ENCODE measurements around the gene ETFRF1. TPM values are rescaled to one million over a fixed set of nuclear protein-coding genes. Genes with fewer than 3 reads are reported as not detected.

ETFRF1 gene
- total and polyA plus RNA-seq, 2 of the 8 experiments (the other 6 are each of a cell fraction or from before 2014, with no cell fraction given): 4.3 to 7.7 TPM

GRCh38 chr12:25202137-25202536 is 7.1 kb downstream of the ETFRF1 start (continued):
- TF ChIP-seq ATF3 (IDR thresholded peaks at IDR 0.05; ENCODE audit: insufficient read depth, low read depth, low read length) (no peak), GTF2F1 (IDR thresholded peaks at IDR 0.05; ENCODE audit: borderline replicate concordance, low read depth, low read length) (no peak), YY1 (IDR thresholded peaks at IDR 0.05; ENCODE audit: low read depth, low read length) (no peak), JUN (IDR thresholded peaks at IDR 0.05; ENCODE audit: low read depth, low read length) (no peak), RAD21 (IDR thresholded peaks at IDR 0.05 in 1 of 2, conservative IDR thresholded peaks at IDR 0.05 in 1 of 2; ENCODE audit: low read depth in 2 of 2, low read length in 2 of 2) (no peak)

All from H1 (cell line).